Left kidney (tissue), 8 donors: ENCODE results near the gene RCAN3. TPM values are rescaled to one million over a fixed set of nuclear protein-coding genes. Genes with fewer than 3 reads are reported as not detected.
A peak's percentile ranks its signal among the peaks of the same experiment; 100 is the strongest.
"Not testable (repeated sequence)": the region's sequence is repeated elsewhere in the genome, so short reads cannot be mapped to it uniquely, and the experiment has no call there.

Experiments used
- DNase-seq: peaks from one replicate; pipeline ENCODE4 v3.0.0-alpha.2; 2013
- long read RNA-seq, 8 donors: transcript quantifications; one replicate each; lab custom pipeline, GENCODE V29; 2026
- polyA plus RNA-seq: library from polyadenylated mRNA; unstranded; fragments of 120-200 nt; gene quantifications from one replicate; pipeline ENCODE4 v1.2.1, GENCODE V29; 2013; ENCODE audit not compliant: insufficient read length

Gene RCAN3
- 10.3 TPM for polyA plus RNA-seq
- long read RNA-seq, donor 1, full-length matches to known transcripts: 2 of 7 reads
- long read RNA-seq, donor 1, partial matches to known transcripts: 0 of 7 reads
- long read RNA-seq, donor 1, other reads (novel, unspliced or antisense): 5 of 7 reads
- long read RNA-seq, donor 2, full-length matches to known transcripts: 2 of 2 reads
- long read RNA-seq, donor 2, partial matches to known transcripts: 0 of 2 reads
- long read RNA-seq, donor 2, other reads (novel, unspliced or antisense): 0 of 2 reads
- long read RNA-seq, donor 3, full-length matches to known transcripts: 2 of 2 reads
- long read RNA-seq, donor 3, partial matches to known transcripts: 0 of 2 reads
- long read RNA-seq, donor 3, other reads (novel, unspliced or antisense): 0 of 2 reads
- long read RNA-seq, donor 4, full-length matches to known transcripts: 1 of 1 reads
- long read RNA-seq, donor 4, partial matches to known transcripts: 0 of 1 reads
- long read RNA-seq, donor 4, other reads (novel, unspliced or antisense): 0 of 1 reads
- long read RNA-seq, donor 5: 0 reads
- long read RNA-seq, donor 6, full-length matches to known transcripts: 2 of 2 reads
- long read RNA-seq, donor 6, partial matches to known transcripts: 0 of 2 reads
- long read RNA-seq, donor 6, other reads (novel, unspliced or antisense): 0 of 2 reads
- long read RNA-seq, donor 7, full-length matches to known transcripts: 2 of 2 reads
- long read RNA-seq, donor 7, partial matches to known transcripts: 0 of 2 reads
- long read RNA-seq, donor 7, other reads (novel, unspliced or antisense): 0 of 2 reads
- long read RNA-seq, donor 8, full-length matches to known transcripts: 1 of 1 reads
- long read RNA-seq, donor 8, partial matches to known transcripts: 0 of 1 reads
- long read RNA-seq, donor 8, other reads (novel, unspliced or antisense): 0 of 1 reads

GRCh38 chr1:24502709-24503058 is at the start of gene RCAN3:
TSS of gene RCAN3 (plus strand) at chr1:24502836. CDS start at chr1:24514373, 11,537 bp downstream.
- DNase-seq: peak; percentile 83

GRCh38 chr1:24452922-24453485 is 49.6 kb upstream of the RCAN3 start:
- no peak for DNase-seq

- no peak for DNase-seq
Observed at GRCh38 chr1:24454673-24455072, 48.0 kb upstream of the RCAN3 start.

GRCh38 chr1:24455272-24455671 is 47.4 kb upstream of the RCAN3 start:
- no peak for DNase-seq

- DNase-seq: no peak
Observed at GRCh38 chr1:24457866-24458265, 44.8 kb upstream of the RCAN3 start.

GRCh38 chr1:24459551-24460266 is 42.9 kb upstream of the RCAN3 start:
- no peak for DNase-seq

GRCh38 chr1:24462128-24462527 is 40.5 kb upstream of the RCAN3 start:
- DNase-seq: not testable (repeated sequence)

GRCh38 chr1:24463776-24464735 is 38.6 kb upstream of the RCAN3 start:
- no peak for DNase-seq

- DNase-seq: no peak
Observed at GRCh38 chr1:24465099-24465498, 37.5 kb upstream of the RCAN3 start.

- DNase-seq: no peak
Observed at GRCh38 chr1:24465638-24466037, 37.0 kb upstream of the RCAN3 start.

- DNase-seq: no peak
Observed at GRCh38 chr1:24468685-24469316, 33.8 kb upstream of the RCAN3 start.

- no peak for DNase-seq
Observed at GRCh38 chr1:24470592-24470991, 32.0 kb upstream of the RCAN3 start.

GRCh38 chr1:24472527-24473251 is 29.9 kb upstream of the RCAN3 start:
- DNase-seq: no peak

- no peak for DNase-seq
Observed at GRCh38 chr1:24474193-24474592, 28.4 kb upstream of the RCAN3 start.

GRCh38 chr1:24475700-24476099 is 26.9 kb upstream of the RCAN3 start:
- no peak for DNase-seq

- DNase-seq: no peak
Observed at GRCh38 chr1:24476571-24476970, 26.1 kb upstream of the RCAN3 start.

- DNase-seq: no peak
Observed at GRCh38 chr1:24477309-24477708, 25.3 kb upstream of the RCAN3 start.

- DNase-seq: no peak
Observed at GRCh38 chr1:24481101-24481500, 21.5 kb upstream of the RCAN3 start.

GRCh38 chr1:24481843-24482610 is 20.6 kb upstream of the RCAN3 start:
- no peak for DNase-seq
